H9 (cell line): ENCODE data around the gene ATP8B4. TPM values are rescaled to one million over a fixed set of nuclear protein-coding genes. Genes with fewer than 3 reads are reported as not detected.

Experiments
- DNase-seq: peaks from one replicate; pipeline ENCODE4 v3.0.0-alpha.2; 2017
- H2AFZ ChIP-seq: one replicate; pipeline ENCODE4 v1.6.1; 2013; ENCODE audit warnings: mild to moderate bottlenecking, low read length, control low read depth, moderate library complexity
- H2AK5ac ChIP-seq: 2 replicates; pipeline ENCODE4 v1.6.1; 2013; ENCODE audit warnings: low read length, control low read depth, mixed read lengths; ENCODE audit not compliant: insufficient read length
- H2BK120ac ChIP-seq: one replicate; pipeline ENCODE4 v1.6.1; 2013; ENCODE audit warnings: low read depth, mild to moderate bottlenecking, low read length, control low read depth, inconsistent platforms; ENCODE audit not compliant: poor library complexity, severe bottlenecking
- H2BK12ac ChIP-seq: 2 replicates; pipeline ENCODE4 v1.6.1; 2013; ENCODE audit warnings: low read length, control low read depth, mixed read lengths, low read depth; ENCODE audit not compliant: insufficient read length
- H2BK15ac ChIP-seq: 2 replicates; pipeline ENCODE4 v1.6.1; 2013; ENCODE audit warnings: low read depth, low read length, control low read depth
- H2BK20ac ChIP-seq: one replicate; pipeline ENCODE4 v1.6.1; 2013; ENCODE audit warnings: low read depth, mild to moderate bottlenecking, low read length, control low read depth, inconsistent platforms; ENCODE audit not compliant: poor library complexity, severe bottlenecking
- H2BK5ac ChIP-seq: 2 replicates; pipeline ENCODE4 v1.6.1; 2013; ENCODE audit warnings: low read length, control low read depth, mixed read lengths; ENCODE audit not compliant: insufficient read length
- H3K14ac ChIP-seq: 2 replicates; pipeline ENCODE4 v1.6.1; 2013; ENCODE audit warnings: low read length, control low read depth; ENCODE audit not compliant: insufficient read depth
- H3K18ac ChIP-seq: 2 replicates; pipeline ENCODE4 v1.6.1; 2013; ENCODE audit warnings: low read depth, mild to moderate bottlenecking, mixed read lengths, low read length, control low read depth; ENCODE audit not compliant: insufficient read length
- H3K23ac ChIP-seq: 2 replicates; pipeline ENCODE4 v1.6.1; 2013; ENCODE audit warnings: low read length, control low read depth, mixed read lengths, low read depth; ENCODE audit not compliant: insufficient read length
- H3K23me2 ChIP-seq: 2 replicates; pipeline ENCODE4 v1.6.1; 2013; ENCODE audit warnings: low read depth, mild to moderate bottlenecking, mixed read lengths, low read length, control low read depth; ENCODE audit not compliant: insufficient read length, poor library complexity, severe bottlenecking
- H3K27ac ChIP-seq: 2 replicates; pipeline ENCODE4 v1.5.1; 2013; ENCODE audit warnings: low read length, control low read depth, mixed read lengths, low read depth; ENCODE audit not compliant: insufficient read length
- H3K27me3 ChIP-seq: 2 replicates; pipeline ENCODE4 v1.6.1; 2013; ENCODE audit warnings: low read length, control low read depth, inconsistent platforms; ENCODE audit not compliant: insufficient read depth
- H3K4ac ChIP-seq: 2 replicates; pipeline ENCODE4 v1.6.1; 2013; ENCODE audit warnings: low read depth, mild to moderate bottlenecking, control low read depth, inconsistent platforms, low read length, moderate library complexity
- H3K4me1 ChIP-seq: 2 replicates; pipeline ENCODE4 v1.6.1; 2013; ENCODE audit warnings: low read length, control low read depth, inconsistent platforms; ENCODE audit not compliant: insufficient read depth
- H3K4me2 ChIP-seq: 2 replicates; pipeline ENCODE4 v1.6.1; 2013; ENCODE audit warnings: low read length, control low read depth, mixed read lengths; ENCODE audit not compliant: insufficient read length, insufficient read depth
- H3K56ac ChIP-seq: 2 replicates; pipeline ENCODE4 v1.6.1; 2013; ENCODE audit warnings: low read depth, mild to moderate bottlenecking, mixed read lengths, low read length, control low read depth; ENCODE audit not compliant: insufficient read length
- H3K79me1 ChIP-seq: 2 replicates; pipeline ENCODE4 v1.6.1; 2013; ENCODE audit warnings: low read depth, mild to moderate bottlenecking, moderate library complexity, low read length, control low read depth, inconsistent platforms; ENCODE audit not compliant: insufficient read depth, poor library complexity, severe bottlenecking
- H3K79me2 ChIP-seq: 2 replicates; pipeline ENCODE4 v1.6.1; 2013; ENCODE audit warnings: low read length, control low read depth, inconsistent platforms; ENCODE audit not compliant: insufficient read depth
- H3K9ac ChIP-seq: 2 replicates; pipeline ENCODE4 v1.6.1; 2013; ENCODE audit warnings: low read length, control low read depth, mixed read lengths; ENCODE audit not compliant: insufficient read length; ENCODE audit errors: extremely low read depth
- H3K9me3 ChIP-seq: one replicate; pipeline ENCODE4 v1.6.1; 2013; ENCODE audit warnings: low read depth, low read length, inconsistent platforms; ENCODE audit not compliant: control insufficient read depth
- H3T11ph ChIP-seq: one replicate; pipeline ENCODE4 v1.6.1; 2013; ENCODE audit warnings: mild to moderate bottlenecking, low read length, control low read depth, inconsistent platforms
- H4K20me1 ChIP-seq: one replicate; pipeline ENCODE4 v1.6.1; 2013; ENCODE audit not compliant: control insufficient read depth, insufficient read length, insufficient read depth
- H4K5ac ChIP-seq: 2 replicates; pipeline ENCODE4 v1.6.1; 2013; ENCODE audit warnings: low read depth, mild to moderate bottlenecking, mixed read lengths, low read length, control low read depth; ENCODE audit not compliant: insufficient read length
- H4K8ac ChIP-seq: replicated peaks from 2 replicates; pipeline ENCODE4 v1.6.1; 2013; ENCODE audit warnings: low read length, control low read depth, mixed read lengths, low read depth; ENCODE audit not compliant: insufficient read length
- H4K91ac ChIP-seq: 2 replicates; pipeline ENCODE4 v1.6.1; 2013; ENCODE audit warnings: low read depth, mild to moderate bottlenecking, moderate library complexity, mixed read lengths, low read length, control low read depth; ENCODE audit not compliant: insufficient read length
- H3K27ac Mint-ChIP-seq, 3 experiments: 2 replicates in 2 of 3; 3 replicates in 1 of 3; pipeline ENCODE4 v1.8.0; 2020 to 2021; ENCODE audit warnings: mixed read lengths in 3 of 3, mild to moderate bottlenecking in 1 of 3, moderate library complexity in 1 of 3
- H3K27me3 Mint-ChIP-seq: 2 replicates; pipeline ENCODE4 v1.8.0; 2021; ENCODE audit warnings: low read depth, mild to moderate bottlenecking, moderate library complexity, mixed read lengths
- H3K36me3 Mint-ChIP-seq, 3 experiments: 2 replicates in 2 of 3; 3 replicates in 1 of 3; pipeline ENCODE4 v1.8.0; 2020 to 2021; ENCODE audit warnings: low read depth in 3 of 3, mixed read lengths in 3 of 3; ENCODE audit not compliant: insufficient read depth in 1 of 3
- H3K4me1 Mint-ChIP-seq, 2 experiments: 2 replicates each; pipeline ENCODE4 v1.8.0; 2020; ENCODE audit warnings: mixed read lengths in 2 of 2
- H3K4me3 Mint-ChIP-seq, 2 experiments: 2 replicates in 1 of 2; 3 replicates in 1 of 2; pipeline ENCODE4 v1.8.0; 2020 to 2021; ENCODE audit warnings: mild to moderate bottlenecking in 2 of 2, mixed read lengths in 2 of 2, moderate library complexity in 1 of 2
- H3K9me3 Mint-ChIP-seq, 2 experiments: 2 replicates in 1 of 2; 3 replicates in 1 of 2; pipeline ENCODE4 v1.8.0; 2020; ENCODE audit warnings: mild to moderate bottlenecking in 2 of 2, mixed read lengths in 2 of 2, moderate library complexity in 1 of 2
- WGBS: extraction: QIAGEN DNeasy Blood & Tissue Kit; methylation state at CpG from one replicate; pipeline ENCODE4 v1.1.7; 2013; ENCODE audit warnings: missing lambda C conversion rate, low lambda C conversion rate, mixed read lengths; ENCODE audit not compliant: insufficient read length; ENCODE audit errors: extremely low coverage; 5-methylcytosine and 5-hydroxymethylcytosine counted together
- total RNA-seq: library from RNA; stranded (reverse); gene quantifications from 2 replicates; pipeline ENCODE4 v1.2.1, GENCODE V29; 2021
- TF ChIP-seq, protein P1 (sequence below): fragments of 200-600 bp; sonication (generic); conservative IDR thresholded peaks from 3 replicates; pipeline ENCODE4 v1.8.0; 2021; ENCODE audit warnings: antibody characterized with exemption, mild to moderate bottlenecking

Gene ATP8B4
- total RNA-seq, 1 experiment from 2014 or later, result 0.52 TPM

- no peak for DNase-seq
- H3K27me3 Mint-ChIP-seq, result no peaks in the 10 kb centered on the region
- H3K27ac Mint-ChIP-seq, result no peak overlapping the region
- Histone ChIP-seq H3K4ac (no peak overlapping the region), H2BK15ac (no peak overlapping the region), H3K27me3 (no peaks in the 10 kb centered on the region), H3K27ac (no peak overlapping the region), H3K79me1 (no peaks in the 10 kb centered on the region), H3K23ac (no peak overlapping the region), H3K4me2 (no peak overlapping the region), H3K9ac (no peak overlapping the region), H3K18ac (no peak overlapping the region), H2AFZ (no peak overlapping the region), H4K5ac (no peak overlapping the region), H3K56ac (no peak overlapping the region), H2BK5ac (no peak overlapping the region), H4K91ac (no peak overlapping the region), H3K4me1 (peaks cover 3% of the 10 kb centered on the region; the same call in 1 of the 2 replicates), H2BK12ac (no peak overlapping the region), H2BK20ac (no peak overlapping the region), H3K23me2 (no peaks in the 10 kb centered on the region), H2BK120ac (no peak overlapping the region), H4K20me1 (no peaks in the 10 kb centered on the region), H4K8ac (no peak overlapping the region), H3K14ac (no peak overlapping the region), H3T11ph (no peak overlapping the region), H3K79me2 (no peaks in the 10 kb centered on the region), H3K9me3 (no peaks in the 10 kb centered on the region), H2AK5ac (no peak overlapping the region)
- H3K4me3 Mint-ChIP-seq, result no peak overlapping the region
- TF ChIP-seq, protein P1, sequence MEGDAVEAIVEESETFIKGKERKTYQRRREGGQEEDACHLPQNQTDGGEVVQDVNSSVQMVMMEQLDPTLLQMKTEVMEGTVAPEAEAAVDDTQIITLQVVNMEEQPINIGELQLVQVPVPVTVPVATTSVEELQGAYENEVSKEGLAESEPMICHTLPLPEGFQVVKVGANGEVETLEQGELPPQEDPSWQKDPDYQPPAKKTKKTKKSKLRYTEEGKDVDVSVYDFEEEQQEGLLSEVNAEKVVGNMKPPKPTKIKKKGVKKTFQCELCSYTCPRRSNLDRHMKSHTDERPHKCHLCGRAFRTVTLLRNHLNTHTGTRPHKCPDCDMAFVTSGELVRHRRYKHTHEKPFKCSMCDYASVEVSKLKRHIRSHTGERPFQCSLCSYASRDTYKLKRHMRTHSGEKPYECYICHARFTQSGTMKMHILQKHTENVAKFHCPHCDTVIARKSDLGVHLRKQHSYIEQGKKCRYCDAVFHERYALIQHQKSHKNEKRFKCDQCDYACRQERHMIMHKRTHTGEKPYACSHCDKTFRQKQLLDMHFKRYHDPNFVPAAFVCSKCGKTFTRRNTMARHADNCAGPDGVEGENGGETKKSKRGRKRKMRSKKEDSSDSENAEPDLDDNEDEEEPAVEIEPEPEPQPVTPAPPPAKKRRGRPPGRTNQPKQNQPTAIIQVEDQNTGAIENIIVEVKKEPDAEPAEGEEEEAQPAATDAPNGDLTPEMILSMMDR, result no peak
- H3K9me3 Mint-ChIP-seq, result no peaks in the 10 kb centered on the region; a peak in 2 of 5 replicates
- WGBS, result no CpG with 5 or more reads among the region's 7 CpGs
- H3K36me3 Mint-ChIP-seq, result peaks cover 2 to 4% (median 3%) of the 10 kb centered on the region in 3 experiments; a peak in 3 of 7 replicates
- peaks cover 14 to 18% of the 10 kb centered on the region in 2 experiments for H3K4me1 Mint-ChIP-seq
These were observed 231.2 kb downstream of the ATP8B4 start for GRCh38 chr15:49887659-49888322.
